HG03354 (cell line): ENCODE measurements around the gene HNRNPH3.
"Not testable (repeated sequence)": the region's sequence is repeated elsewhere in the genome, so short reads cannot be mapped to it uniquely, and the experiment has no call there.

Source experiments
- ATAC-seq: cut with Tn5 transposase; IDR thresholded peaks from one replicate; pipeline ENCODE4 v1.9.1; 2021; ENCODE audit warnings: mild to moderate bottlenecking; ENCODE audit not compliant: unreplicated experiment, poor library complexity, severe bottlenecking

HNRNPH3 gene

GRCh38 chr10:68331455-68332258 lies at the start of gene HNRNPH3:
HNRNPH3 (plus strand) TSS chr10:68332064; CDS start chr10:68337222, 5,158 bp downstream.
- peak; percentile 85 for ATAC-seq

GRCh38 chr10:68284062-68285001 lies 47.5 kb upstream of the HNRNPH3 start:
- no peak for ATAC-seq

- no peak for ATAC-seq
These were observed 43.1 kb upstream of the HNRNPH3 start for GRCh38 chr10:68288717-68289116.

GRCh38 chr10:68290736-68291135 lies 41.1 kb upstream of the HNRNPH3 start:
- ATAC-seq = no peak

GRCh38 chr10:68296843-68297663 lies 34.8 kb upstream of the HNRNPH3 start:
- no peak for ATAC-seq

GRCh38 chr10:68301301-68301700 lies 30.6 kb upstream of the HNRNPH3 start:
- ATAC-seq = no peak

GRCh38 chr10:68301790-68302502 lies 29.9 kb upstream of the HNRNPH3 start:
- peak; percentile 63 for ATAC-seq

GRCh38 chr10:68302503-68302823 lies 29.4 kb upstream of the HNRNPH3 start:
- ATAC-seq = peak; percentile 5

- no peak for ATAC-seq
These were observed 29.0 kb upstream of the HNRNPH3 start for GRCh38 chr10:68302871-68303270.

GRCh38 chr10:68303849-68304412 lies 27.9 kb upstream of the HNRNPH3 start:
- ATAC-seq = no peak

GRCh38 chr10:68305854-68306253 lies 26.0 kb upstream of the HNRNPH3 start:
- ATAC-seq = no peak

- no peak for ATAC-seq
These were observed 21.3 kb upstream of the HNRNPH3 start for GRCh38 chr10:68310531-68310930.

GRCh38 chr10:68314930-68315329 lies 16.9 kb upstream of the HNRNPH3 start:
- ATAC-seq = not testable (repeated sequence)

GRCh38 chr10:68315582-68315981 lies 16.3 kb upstream of the HNRNPH3 start:
- ATAC-seq = no peak

- no peak for ATAC-seq
These were observed 13.4 kb upstream of the HNRNPH3 start for GRCh38 chr10:68318331-68319059.

GRCh38 chr10:68324396-68324795 lies 7.5 kb upstream of the HNRNPH3 start:
- not testable (repeated sequence) for ATAC-seq

GRCh38 chr10:68327889-68328786 lies 3.7 kb upstream of the HNRNPH3 start:
- no peak for ATAC-seq
